ENCODE results near the gene HIBCH. TPM values are rescaled to one million over a fixed set of nuclear protein-coding genes. Genes with fewer than 3 reads are reported as not detected.
A peak's percentile ranks its signal among the peaks of the same experiment; 100 is the strongest.

HIBCH gene
- total and polyA plus RNA-seq, 4 donors: 20.2 to 65.2 (median 32.8) TPM

DNA sequence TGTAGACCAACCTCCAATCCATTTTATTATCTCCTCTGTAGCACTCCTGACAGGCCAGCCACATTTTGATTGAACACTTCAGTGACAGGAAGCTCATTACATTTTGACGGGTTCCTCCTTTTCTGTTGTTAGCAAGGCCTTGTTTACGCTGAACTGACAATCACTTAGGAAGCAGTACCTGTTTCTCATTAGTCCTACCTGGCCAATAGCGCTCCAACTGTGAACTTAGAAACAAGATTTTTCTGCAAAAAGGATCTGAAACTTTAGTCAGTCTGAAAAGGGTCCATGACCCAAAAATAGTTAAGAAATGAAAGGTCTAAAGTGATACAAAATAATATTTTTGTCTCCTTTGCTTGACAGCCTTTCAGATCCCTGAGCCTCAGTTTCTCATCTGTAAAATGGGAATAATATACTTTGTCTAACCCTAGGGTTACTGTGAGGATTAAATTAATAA, 137.5 kb downstream of the HIBCH start:
- Histone ChIP-seq H3K9ac (ENCODE audit: low read depth in 1 of 2, low read length in 2 of 2) (no peak overlapping the region), H3K9me3 (ENCODE audit: control insufficient read depth in 4 of 4, low read length in 3 of 4) (no peaks in the 10 kb centered on the region), H3K4me3 (ENCODE audit: low read depth in 1 of 3, low read length in 3 of 3) (no peak overlapping the region), H3K27me3 (ENCODE audit: control insufficient read depth in 4 of 4, insufficient read depth in 4 of 4, low read length in 3 of 4) (no peaks in the 10 kb centered on the region), H3K27ac (ENCODE audit: low read depth in 1 of 2, low read length in 2 of 2) (no peak overlapping the region), H3K36me3 (ENCODE audit: control insufficient read depth in 4 of 4, insufficient read depth in 3 of 4, low read depth in 1 of 4, low read length in 3 of 4) (no peaks in the 10 kb centered on the region), H3K4me1 (ENCODE audit: control insufficient read depth in 4 of 4, insufficient read depth in 4 of 4, low read length in 3 of 4) (peaks cover 0 to 10% (median 3%) of the 10 kb centered on the region in 4 donors)
- WGBS: 82% methylated on average over 3 of the region's 3 CpGs
- no peak for TF ChIP-seq CTCF (IDR thresholded peaks at IDR 0.05; ENCODE audit: low read depth, low read length, missing input control)
- no peak for DNase-seq (ENCODE audit: low spot score)

GRCh38 chr2:190181123-190181669, 138.4 kb downstream of the HIBCH start:
- Histone ChIP-seq H3K9me3 (ENCODE audit: control insufficient read depth in 4 of 4, low read length in 3 of 4) (no peaks in the 10 kb centered on the region), H3K27me3 (ENCODE audit: control insufficient read depth in 4 of 4, insufficient read depth in 4 of 4, low read length in 3 of 4) (no peaks in the 10 kb centered on the region), H3K27ac (ENCODE audit: low read depth in 1 of 2, low read length in 2 of 2) (peak overlapping the region; percentile 59 to 69), H3K36me3 (ENCODE audit: control insufficient read depth in 4 of 4, insufficient read depth in 3 of 4, low read depth in 1 of 4, low read length in 3 of 4) (no peaks in the 10 kb centered on the region), H3K9ac (ENCODE audit: low read depth in 1 of 2, low read length in 2 of 2) (no peak overlapping the region), H3K4me3 (ENCODE audit: low read depth in 1 of 3, low read length in 3 of 3) (peak overlapping the region in 2 of 3 donors; percentile 50 to 74), H3K4me1 (ENCODE audit: control insufficient read depth in 4 of 4, insufficient read depth in 4 of 4, low read length in 3 of 4) (peaks cover 0 to 10% (median 3%) of the 10 kb centered on the region in 4 donors)
- WGBS: 25% methylated on average over 11 of the region's 11 CpGs
- no peak for DNase-seq (ENCODE audit: low spot score)
- TF ChIP-seq, protein P1, sequence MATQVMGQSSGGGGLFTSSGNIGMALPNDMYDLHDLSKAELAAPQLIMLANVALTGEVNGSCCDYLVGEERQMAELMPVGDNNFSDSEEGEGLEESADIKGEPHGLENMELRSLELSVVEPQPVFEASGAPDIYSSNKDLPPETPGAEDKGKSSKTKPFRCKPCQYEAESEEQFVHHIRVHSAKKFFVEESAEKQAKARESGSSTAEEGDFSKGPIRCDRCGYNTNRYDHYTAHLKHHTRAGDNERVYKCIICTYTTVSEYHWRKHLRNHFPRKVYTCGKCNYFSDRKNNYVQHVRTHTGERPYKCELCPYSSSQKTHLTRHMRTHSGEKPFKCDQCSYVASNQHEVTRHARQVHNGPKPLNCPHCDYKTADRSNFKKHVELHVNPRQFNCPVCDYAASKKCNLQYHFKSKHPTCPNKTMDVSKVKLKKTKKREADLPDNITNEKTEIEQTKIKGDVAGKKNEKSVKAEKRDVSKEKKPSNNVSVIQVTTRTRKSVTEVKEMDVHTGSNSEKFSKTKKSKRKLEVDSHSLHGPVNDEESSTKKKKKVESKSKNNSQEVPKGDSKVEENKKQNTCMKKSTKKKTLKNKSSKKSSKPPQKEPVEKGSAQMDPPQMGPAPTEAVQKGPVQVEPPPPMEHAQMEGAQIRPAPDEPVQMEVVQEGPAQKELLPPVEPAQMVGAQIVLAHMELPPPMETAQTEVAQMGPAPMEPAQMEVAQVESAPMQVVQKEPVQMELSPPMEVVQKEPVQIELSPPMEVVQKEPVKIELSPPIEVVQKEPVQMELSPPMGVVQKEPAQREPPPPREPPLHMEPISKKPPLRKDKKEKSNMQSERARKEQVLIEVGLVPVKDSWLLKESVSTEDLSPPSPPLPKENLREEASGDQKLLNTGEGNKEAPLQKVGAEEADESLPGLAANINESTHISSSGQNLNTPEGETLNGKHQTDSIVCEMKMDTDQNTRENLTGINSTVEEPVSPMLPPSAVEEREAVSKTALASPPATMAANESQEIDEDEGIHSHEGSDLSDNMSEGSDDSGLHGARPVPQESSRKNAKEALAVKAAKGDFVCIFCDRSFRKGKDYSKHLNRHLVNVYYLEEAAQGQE (IDR thresholded peaks at IDR 0.05): no peak
- TF ChIP-seq TAF1 (conservative IDR thresholded peaks at IDR 0.05) (no peak), NR2F2 (IDR thresholded peaks at IDR 0.05) (no peak), FOXA1 (IDR thresholded peaks at IDR 0.05) (no peak), CTCF (IDR thresholded peaks at IDR 0.05; ENCODE audit: low read depth, low read length, missing input control) (no peak), YY1 (IDR thresholded peaks at IDR 0.05) (no peak), FOXA2 (IDR thresholded peaks at IDR 0.05) (no peak), EGR1 (IDR thresholded peaks at IDR 0.05; ENCODE audit: low read depth in 2 of 2) (no peak), RAD21 (IDR thresholded peaks at IDR 0.05) (no peak), HNF4A (conservative IDR thresholded peaks at IDR 0.05) (no peak), SP1 (IDR thresholded peaks at IDR 0.05) (no peak), MAX (IDR thresholded peaks at IDR 0.05) (no peak), ATF3 (IDR thresholded peaks at IDR 0.05) (no peak), HNF4G (IDR thresholded peaks at IDR 0.05) (no peak), GABPA (IDR thresholded peaks at IDR 0.05 in 1 of 2, conservative IDR thresholded peaks at IDR 0.05 in 1 of 2) (no peak), RXRA (IDR thresholded peaks at IDR 0.05) (no peak)
- TF ChIP-seq, protein P2, sequence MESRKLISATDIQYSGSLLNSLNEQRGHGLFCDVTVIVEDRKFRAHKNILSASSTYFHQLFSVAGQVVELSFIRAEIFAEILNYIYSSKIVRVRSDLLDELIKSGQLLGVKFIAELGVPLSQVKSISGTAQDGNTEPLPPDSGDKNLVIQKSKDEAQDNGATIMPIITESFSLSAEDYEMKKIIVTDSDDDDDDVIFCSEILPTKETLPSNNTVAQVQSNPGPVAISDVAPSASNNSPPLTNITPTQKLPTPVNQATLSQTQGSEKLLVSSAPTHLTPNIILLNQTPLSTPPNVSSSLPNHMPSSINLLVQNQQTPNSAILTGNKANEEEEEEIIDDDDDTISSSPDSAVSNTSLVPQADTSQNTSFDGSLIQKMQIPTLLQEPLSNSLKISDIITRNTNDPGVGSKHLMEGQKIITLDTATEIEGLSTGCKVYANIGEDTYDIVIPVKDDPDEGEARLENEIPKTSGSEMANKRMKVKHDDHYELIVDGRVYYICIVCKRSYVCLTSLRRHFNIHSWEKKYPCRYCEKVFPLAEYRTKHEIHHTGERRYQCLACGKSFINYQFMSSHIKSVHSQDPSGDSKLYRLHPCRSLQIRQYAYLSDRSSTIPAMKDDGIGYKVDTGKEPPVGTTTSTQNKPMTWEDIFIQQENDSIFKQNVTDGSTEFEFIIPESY (IDR thresholded peaks at IDR 0.05): no peak

Measured in liver (tissue), 9 donors.